Fibroblast of villous mesenchyme (primary cell): ENCODE data around the gene LMO4. TPM values are rescaled to one million over a fixed set of nuclear protein-coding genes. Genes with fewer than 3 reads are reported as not detected.

ENCODE experiments used
- DNase-seq: peaks from one replicate; pipeline ENCODE4 v3.0.0-alpha.2; 2010; ENCODE audit warnings: low read depth
- H3K4me3 ChIP-seq: 2 replicates; pipeline ENCODE4 v1.5.1; 2011; ENCODE audit warnings: low read depth, mild to moderate bottlenecking, low read length
- CTCF ChIP-seq: IDR thresholded peaks from 2 replicates; pipeline ENCODE4 v1.5.1; 2012; ENCODE audit warnings: low read depth, mild to moderate bottlenecking, low read length; ENCODE audit not compliant: insufficient read depth
- total RNA-seq: library from RNA; depleted of rRNA; stranded (reverse); fragments of >200 nt; gene quantifications from 2 replicates; pipeline ENCODE4 v1.2.3, GENCODE V29; 2012

Gene LMO4
- total RNA-seq, 1 donor = 70.8 TPM

DNA sequence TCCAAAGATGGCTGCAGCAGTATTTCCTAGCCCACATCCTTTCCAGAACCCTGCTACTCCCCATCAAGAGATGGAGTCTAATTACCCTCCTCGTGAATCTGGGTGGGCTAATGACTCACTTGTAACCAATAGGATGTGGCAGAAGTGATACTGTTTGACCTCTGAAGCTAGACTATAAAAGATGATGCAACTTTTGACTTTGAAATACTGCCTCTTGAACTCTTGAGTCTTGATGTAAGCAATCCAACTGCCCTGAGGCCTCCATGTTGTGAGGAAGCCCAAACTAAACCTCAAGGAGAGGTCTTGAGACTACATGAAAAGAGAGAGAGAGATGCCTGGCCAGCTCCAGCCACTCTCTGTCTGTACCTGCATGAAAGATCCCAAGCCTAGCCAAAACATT, 29.5 kb downstream of the LMO4 start:
- no peak overlapping the region for H3K4me3 ChIP-seq
- DNase-seq = no peak

GRCh38 chr1:87359586-87359985, 30.9 kb downstream of the LMO4 start:
- DNase-seq = no peak
- TF ChIP-seq CTCF = no peak
- H3K4me3 ChIP-seq = no peak overlapping the region

More for the DNA sequence above, 29.5 kb downstream of the LMO4 start:
- TF ChIP-seq CTCF = no peak

DNA sequence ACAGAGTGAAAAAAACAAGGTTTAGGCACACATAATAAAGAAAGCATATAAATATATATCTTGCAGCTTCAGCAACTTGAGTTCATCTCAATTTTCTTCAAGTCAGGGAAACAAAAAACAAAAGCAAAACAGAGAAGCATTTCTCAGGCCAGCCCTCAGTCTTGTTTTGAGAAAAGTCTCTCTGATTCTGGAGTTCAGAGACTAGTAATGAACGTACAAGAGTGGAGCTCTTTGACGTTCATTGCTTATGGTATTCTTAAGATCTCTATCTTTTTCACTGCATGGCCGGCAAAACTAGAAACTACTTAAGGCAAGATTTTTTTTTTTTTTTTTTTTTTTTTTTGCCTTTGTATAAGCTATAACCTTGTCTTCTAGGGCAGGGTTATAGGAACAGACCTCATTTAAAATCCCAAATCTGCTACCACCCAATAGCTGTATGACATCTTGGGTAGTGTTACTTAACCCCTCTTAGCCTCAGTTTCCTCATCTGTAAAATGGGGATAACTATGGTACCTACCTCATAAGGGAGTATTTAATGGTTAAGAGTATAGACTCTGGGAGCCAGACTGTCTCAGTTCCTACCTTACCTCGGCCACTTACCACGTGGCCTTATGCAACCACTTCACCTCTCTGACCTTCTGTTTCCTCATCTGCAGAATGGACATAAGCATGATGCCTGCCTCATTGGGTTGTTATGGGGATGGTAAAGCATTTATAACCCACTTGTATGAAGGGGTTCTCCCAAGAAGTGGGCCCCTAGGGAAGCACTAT, 33.6 kb downstream of the LMO4 start:
- DNase-seq = peak; percentile 26
- no peak for TF ChIP-seq CTCF
- H3K4me3 ChIP-seq = no peak overlapping the region

DNA sequence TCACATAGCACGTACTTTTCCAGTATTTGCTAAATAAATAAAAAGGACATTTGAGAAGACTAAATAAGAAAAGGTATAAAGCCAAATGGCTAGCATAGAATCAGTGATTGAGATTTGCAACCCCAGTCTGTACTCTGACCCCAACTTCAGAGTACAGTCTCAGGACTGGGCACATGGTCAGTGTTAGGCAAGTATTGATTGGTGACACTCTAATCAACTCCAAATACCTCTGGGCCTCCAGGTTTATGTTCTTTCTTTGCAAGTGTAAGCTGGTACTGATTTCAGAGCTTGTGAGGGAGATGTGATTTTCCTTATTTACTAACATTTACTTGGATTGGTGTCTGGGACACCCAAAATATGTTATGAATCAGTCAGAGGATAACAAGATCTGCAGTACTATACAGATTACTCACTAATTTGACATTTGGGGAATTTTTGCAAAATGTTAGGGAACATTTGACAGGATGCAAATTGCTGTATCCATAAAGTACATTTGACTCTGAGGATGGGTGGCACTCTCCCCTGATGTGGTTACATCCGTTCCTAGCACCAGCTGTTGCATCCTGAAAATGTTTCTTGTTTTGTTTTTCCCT, 34.2 kb downstream of the LMO4 start:
- peak; percentile 8 for DNase-seq

DNA sequence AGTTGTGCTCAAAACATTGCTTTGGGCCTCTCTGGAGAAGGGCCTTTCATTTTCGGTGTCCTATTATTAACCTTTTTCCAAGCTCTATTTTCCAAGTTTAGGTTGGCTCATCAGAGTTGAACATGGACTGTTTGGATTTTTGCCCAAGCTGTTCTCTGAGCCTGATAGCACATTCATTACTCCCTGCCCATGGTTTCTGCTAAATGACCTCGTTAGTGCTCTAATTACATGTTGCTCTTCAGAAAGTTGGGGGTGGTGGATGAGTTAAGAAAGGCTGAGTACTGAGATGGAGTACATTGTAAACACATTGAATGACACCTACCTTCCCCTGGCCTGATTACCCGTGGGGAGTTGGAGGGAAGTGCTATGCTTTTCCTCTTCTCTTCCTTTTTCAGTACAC, 38.9 kb downstream of the LMO4 start:
- H3K4me3 ChIP-seq = no peak overlapping the region
- DNase-seq = no peak
- TF ChIP-seq CTCF = no peak

More for the DNA sequence above, 34.2 kb downstream of the LMO4 start:
- H3K4me3 ChIP-seq = no peak overlapping the region
- TF ChIP-seq CTCF = no peak

DNA sequence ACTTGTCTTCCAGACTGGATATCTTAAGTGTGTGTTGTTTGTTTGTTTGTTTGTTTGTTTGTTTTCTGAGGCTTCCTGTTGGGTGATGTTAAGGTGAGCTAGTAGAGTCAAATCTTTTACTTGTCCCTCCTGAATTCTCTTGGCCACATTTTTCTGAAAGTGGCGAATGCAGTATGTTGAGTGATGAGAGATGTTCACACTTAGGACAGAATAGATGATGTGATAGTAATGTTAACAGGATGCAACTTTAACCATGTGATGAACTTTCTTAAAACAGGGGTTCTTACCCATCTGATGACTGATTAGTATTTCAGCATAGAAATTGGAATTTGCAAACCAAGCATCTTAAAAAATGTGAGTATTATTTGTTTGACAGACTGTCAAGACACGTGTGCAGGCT, 40.2 kb downstream of the LMO4 start:
- no peak for TF ChIP-seq CTCF
- no peak for DNase-seq
- no peak overlapping the region for H3K4me3 ChIP-seq
